KOPT-K1 (cell line): Measurements from ENCODE around the gene FBLN1.
"Not testable (repeated sequence)": the region's sequence is repeated elsewhere in the genome, so short reads cannot be mapped to it uniquely, and the experiment has no call there.

Experiments
- H3K27ac ChIP-seq: fragments of 200-600 bp; sonication (generic); 2 replicates; pipeline ENCODE4 v1.5.1; 2016; ENCODE audit warnings: antibody characterized with exemption, mild to moderate bottlenecking, low read depth, low read length; ENCODE audit not compliant: poor library complexity, severe bottlenecking
- H3K36me3 ChIP-seq: fragments of 200-600 bp; sonication (generic); 2 replicates; pipeline ENCODE4 v1.5.1; 2017; ENCODE audit warnings: antibody characterized with exemption, mild to moderate bottlenecking, low read length, moderate library complexity; ENCODE audit not compliant: insufficient read depth
- H3K9me3 ChIP-seq: fragments of 200-600 bp; sonication (generic); 2 replicates; pipeline ENCODE4 v1.5.1; 2017; ENCODE audit warnings: antibody characterized with exemption, low read length, mild to moderate bottlenecking; ENCODE audit not compliant: insufficient read depth, poor library complexity, severe bottlenecking

Gene FBLN1

GRCh38 chr22:45551310-45552016, 48.8 kb downstream of the FBLN1 start:
- H3K36me3 ChIP-seq: no peaks in the 10 kb centered on the region
- H3K9me3 ChIP-seq: no peaks in the 10 kb centered on the region
- no peak overlapping the region for H3K27ac ChIP-seq

- H3K27ac ChIP-seq: no peak overlapping the region
- no peaks in the 10 kb centered on the region for H3K36me3 ChIP-seq
- no peaks in the 10 kb centered on the region for H3K9me3 ChIP-seq
These were observed 49.3 kb downstream of the FBLN1 start for GRCh38 chr22:45552017-45552411.

- no peaks in the 10 kb centered on the region for H3K9me3 ChIP-seq
- no peak overlapping the region for H3K27ac ChIP-seq
- no peaks in the 10 kb centered on the region for H3K36me3 ChIP-seq
These were observed 50.1 kb downstream of the FBLN1 start for GRCh38 chr22:45552580-45553350.

- no peaks in the 10 kb centered on the region for H3K36me3 ChIP-seq
- no peaks in the 10 kb centered on the region for H3K9me3 ChIP-seq
- no peak overlapping the region for H3K27ac ChIP-seq
These were observed 50.8 kb downstream of the FBLN1 start for GRCh38 chr22:45553351-45554039.

GRCh38 chr22:45554040-45554406, 51.3 kb downstream of the FBLN1 start:
- Histone ChIP-seq H3K36me3 (no peaks in the 10 kb centered on the region), H3K9me3 (peaks cover 4% of the 10 kb centered on the region), H3K27ac (no peak overlapping the region)

- no peaks in the 10 kb centered on the region for H3K36me3 ChIP-seq
- H3K27ac ChIP-seq: no peak overlapping the region
- H3K9me3 ChIP-seq: peaks cover 12% of the 10 kb centered on the region
These were observed 52.2 kb downstream of the FBLN1 start for GRCh38 chr22:45554861-45555260.

GRCh38 chr22:45557926-45558325, 55.2 kb downstream of the FBLN1 start:
- H3K27ac ChIP-seq, H3K36me3 ChIP-seq: not testable (repeated sequence)
- H3K9me3 ChIP-seq: peaks cover 35% of the 10 kb centered on the region

- H3K9me3 ChIP-seq: peaks cover 38% of the 10 kb centered on the region
- H3K27ac ChIP-seq, H3K36me3 ChIP-seq: not testable (repeated sequence)
These were observed 57.4 kb downstream of the FBLN1 start for GRCh38 chr22:45560092-45560491.

- H3K36me3 ChIP-seq, H3K27ac ChIP-seq: not testable (repeated sequence)
These were observed 58.1 kb downstream of the FBLN1 start for GRCh38 chr22:45560761-45561160.

GRCh38 chr22:45562102-45562501, 59.4 kb downstream of the FBLN1 start:
- no peaks in the 10 kb centered on the region for H3K36me3 ChIP-seq
- H3K27ac ChIP-seq: no peak overlapping the region
- H3K9me3 ChIP-seq: peaks cover 38% of the 10 kb centered on the region

More at GRCh38 chr22:45560761-45561160, 58.1 kb downstream of the FBLN1 start:
- H3K9me3 ChIP-seq: peaks cover 38% of the 10 kb centered on the region

GRCh38 chr22:45562537-45563361, 60.1 kb downstream of the FBLN1 start:
- H3K36me3 ChIP-seq: no peaks in the 10 kb centered on the region
- no peak overlapping the region for H3K27ac ChIP-seq
- peaks cover 38% of the 10 kb centered on the region for H3K9me3 ChIP-seq

- Histone ChIP-seq H3K36me3 (no peaks in the 10 kb centered on the region), H3K9me3 (peaks cover 38% of the 10 kb centered on the region), H3K27ac (no peak overlapping the region)
These were observed 60.8 kb downstream of the FBLN1 start for GRCh38 chr22:45563362-45564040.

GRCh38 chr22:45564349-45565030, 61.8 kb downstream of the FBLN1 start:
- peaks cover 38% of the 10 kb centered on the region for H3K9me3 ChIP-seq
- no peaks in the 10 kb centered on the region for H3K36me3 ChIP-seq
- no peak overlapping the region for H3K27ac ChIP-seq

GRCh38 chr22:45565171-45565570, 62.5 kb downstream of the FBLN1 start:
- peaks cover 36% of the 10 kb centered on the region for H3K9me3 ChIP-seq
- no peaks in the 10 kb centered on the region for H3K36me3 ChIP-seq
- H3K27ac ChIP-seq: no peak overlapping the region
